HG02943 (cell line): ENCODE data around the gene FAXC.
"Not testable (repeated sequence)": the region's sequence is repeated elsewhere in the genome, so short reads cannot be mapped to it uniquely, and the experiment has no call there.

Experiments
- ATAC-seq: cut with Tn5 transposase; IDR thresholded peaks from one replicate; pipeline ENCODE4 v1.9.1; 2021; ENCODE audit warnings: mild to moderate bottlenecking, low read depth, moderate library complexity; ENCODE audit not compliant: unreplicated experiment

The FAXC gene

GRCh38 chr6:99344289-99344688 is 5.2 kb downstream of the FAXC start:
- ATAC-seq: no peak

DNA sequence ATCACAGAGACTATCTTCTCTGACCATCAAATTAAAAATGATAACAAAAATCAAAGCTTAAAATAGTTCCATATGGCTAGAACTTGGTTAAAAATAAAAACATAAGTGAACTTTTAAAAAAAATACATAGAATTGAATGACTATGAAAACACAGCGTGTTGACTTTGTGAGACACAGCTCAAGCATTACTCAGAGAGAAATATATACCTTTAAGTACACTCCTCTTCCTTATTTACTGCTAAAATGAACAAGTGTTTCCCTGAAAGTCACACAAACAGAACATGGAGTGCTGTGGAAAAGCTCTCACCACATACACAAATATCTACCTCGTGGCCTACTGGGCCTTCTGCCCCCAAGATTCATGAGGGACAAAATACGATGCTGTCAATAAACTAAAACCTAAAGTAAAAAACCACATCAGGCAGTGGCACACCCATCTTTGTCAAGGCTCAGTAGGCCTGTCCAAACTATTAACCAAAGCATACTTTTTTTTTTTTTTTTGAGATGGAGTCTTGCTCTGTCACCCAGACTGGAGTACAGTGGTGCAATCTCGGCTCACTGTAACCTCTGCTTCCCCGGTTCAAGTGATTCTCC is 7.5 kb downstream of the FAXC start:
- ATAC-seq: no peak

- no peak for ATAC-seq
These were observed 11.3 kb downstream of the FAXC start for GRCh38 chr6:99338188-99338587.

- ATAC-seq: not testable (repeated sequence)
These were observed 14.2 kb downstream of the FAXC start for GRCh38 chr6:99335298-99335697.

GRCh38 chr6:99334526-99335127 is 14.8 kb downstream of the FAXC start:
- no peak for ATAC-seq

DNA sequence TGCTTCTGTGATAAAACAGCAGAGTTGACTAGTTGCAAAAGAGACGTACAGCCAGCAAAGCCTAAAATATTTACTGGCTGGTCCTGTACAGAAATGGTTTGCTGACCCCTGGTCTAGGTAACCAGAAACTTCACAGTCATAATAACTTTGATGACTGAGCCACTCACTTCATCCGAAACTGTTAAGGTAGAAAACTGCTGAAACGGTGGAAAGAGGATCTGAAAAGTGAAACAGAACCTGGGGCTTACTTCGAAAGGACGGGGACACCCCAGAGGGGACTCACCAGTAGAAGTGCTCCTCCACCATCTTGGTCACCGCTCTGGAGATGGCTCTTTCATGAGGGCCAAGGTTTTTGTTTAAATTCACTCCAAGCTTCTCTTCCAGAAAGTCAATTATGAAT is 16.4 kb downstream of the FAXC start:
- ATAC-seq: peak; percentile 94

DNA sequence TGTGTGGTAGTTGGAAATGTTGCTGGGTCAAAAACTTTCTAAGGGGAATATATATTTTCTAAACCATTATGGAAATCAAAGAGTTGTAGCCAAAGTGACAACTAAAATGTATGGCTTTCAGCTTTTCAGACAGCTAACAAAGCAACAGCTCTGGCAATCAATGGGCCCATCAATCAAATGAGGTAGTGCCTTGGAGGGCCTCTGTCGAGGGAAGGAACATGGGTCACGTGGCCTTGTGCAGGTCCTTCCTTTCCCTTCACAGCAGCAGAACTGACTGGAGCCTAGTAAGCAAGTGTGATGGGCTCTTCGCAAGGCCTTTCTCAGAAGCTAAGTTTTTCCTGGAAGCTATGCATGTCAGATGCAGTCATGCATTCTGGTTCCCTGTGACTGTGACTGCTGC is 17.9 kb downstream of the FAXC start:
- no peak for ATAC-seq

GRCh38 chr6:99330159-99330558 is 19.3 kb downstream of the FAXC start:
- peak; percentile 71 for ATAC-seq

- no peak for ATAC-seq
These were observed 24.5 kb downstream of the FAXC start for GRCh38 chr6:99324996-99325395.

GRCh38 chr6:99318566-99318965 is 30.9 kb downstream of the FAXC start:
- ATAC-seq: no peak

GRCh38 chr6:99312354-99312753 is 37.1 kb downstream of the FAXC start:
- ATAC-seq: no peak

DNA sequence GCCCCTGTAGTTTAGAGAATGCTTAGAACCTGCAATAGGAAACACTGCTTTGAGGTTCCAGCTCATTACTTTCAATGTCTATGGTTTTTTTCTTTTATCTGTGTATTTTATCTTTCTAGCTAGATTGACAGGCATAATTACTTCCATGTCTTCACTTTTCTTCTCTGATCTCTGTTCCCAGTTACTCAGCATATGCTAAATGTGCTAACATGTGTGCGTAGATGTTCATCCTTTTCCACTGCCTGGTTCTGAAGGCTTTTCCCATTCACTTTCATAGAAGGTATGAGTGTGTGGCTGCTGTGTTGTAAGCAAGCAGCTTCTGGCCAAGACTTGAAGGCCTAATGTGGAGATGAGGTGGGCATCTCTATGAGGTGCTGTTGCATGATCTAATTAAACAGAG is 38.9 kb downstream of the FAXC start:
- ATAC-seq: no peak

DNA sequence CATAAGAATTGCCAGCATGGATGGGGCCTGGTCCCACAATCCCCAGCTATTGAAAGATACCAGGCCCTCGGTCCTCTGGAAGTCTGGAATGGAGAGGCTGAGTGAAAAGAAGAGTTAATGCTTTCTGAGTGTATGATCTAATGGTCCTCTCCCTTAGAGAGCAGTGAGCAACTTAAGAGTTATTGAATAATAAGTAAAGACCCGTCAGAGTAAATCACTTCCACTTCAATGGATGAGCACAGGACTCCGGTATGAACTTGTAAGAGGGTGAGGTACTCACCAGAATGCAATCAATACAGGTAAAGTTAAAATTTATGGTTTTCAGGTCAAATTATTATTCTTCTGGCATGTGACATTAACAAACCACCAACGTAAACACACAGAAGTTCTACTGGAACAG is 39.9 kb downstream of the FAXC start:
- no peak for ATAC-seq

GRCh38 chr6:99308788-99309187 is 40.7 kb downstream of the FAXC start:
- no peak for ATAC-seq

DNA sequence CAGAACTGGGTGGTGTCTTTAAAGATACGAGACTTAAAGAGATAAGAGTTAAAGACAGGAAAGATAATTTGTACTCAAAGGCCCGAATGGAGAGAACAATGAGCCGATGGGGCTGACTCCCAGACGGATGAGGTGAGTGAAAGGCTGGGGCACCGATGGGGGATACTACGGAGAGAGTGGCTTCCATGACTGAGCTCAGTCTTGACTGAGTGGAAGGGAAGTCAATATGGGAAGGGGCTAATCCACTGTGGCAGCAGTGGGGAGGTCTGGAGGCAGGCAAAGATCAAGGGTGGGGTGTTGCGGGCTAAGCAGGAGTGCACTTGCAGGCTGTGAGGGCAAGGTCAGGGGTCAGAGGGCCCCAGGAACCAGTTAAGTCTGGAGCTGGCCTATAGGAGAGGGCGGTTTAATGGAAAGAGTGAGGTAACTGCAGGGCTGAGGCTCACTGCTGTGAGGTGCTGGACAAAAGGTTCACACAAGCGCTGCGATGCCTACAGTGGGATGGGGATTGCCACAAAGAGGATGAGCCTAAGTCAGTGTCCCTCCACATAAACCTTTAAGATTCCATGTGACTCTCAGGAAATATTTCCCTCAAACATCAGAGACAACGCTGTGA is 42.1 kb downstream of the FAXC start:
- no peak for ATAC-seq

DNA sequence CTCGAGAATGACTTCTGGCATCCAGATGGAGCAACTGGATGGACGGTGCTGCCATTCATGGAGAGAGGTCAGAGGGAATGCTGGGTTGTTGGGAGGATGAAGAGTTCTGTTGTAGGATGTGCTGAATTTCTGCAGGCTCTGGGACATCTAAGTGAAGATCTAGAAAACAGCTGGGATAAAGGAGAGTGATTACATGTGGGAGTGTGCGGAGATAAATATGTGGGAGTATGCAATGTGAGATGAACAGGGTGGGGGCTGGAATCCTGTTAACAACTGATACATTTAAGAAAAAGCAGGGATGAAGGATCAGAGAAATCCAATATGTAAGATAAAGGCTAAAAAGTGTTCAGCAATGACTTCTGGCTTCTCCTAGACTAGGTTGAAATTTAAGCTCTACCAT is 43.1 kb downstream of the FAXC start:
- ATAC-seq: no peak

GRCh38 chr6:99305021-99305554 is 44.4 kb downstream of the FAXC start:
- no peak for ATAC-seq

GRCh38 chr6:99297415-99297814 is 52.1 kb downstream of the FAXC start:
- ATAC-seq: no peak

DNA sequence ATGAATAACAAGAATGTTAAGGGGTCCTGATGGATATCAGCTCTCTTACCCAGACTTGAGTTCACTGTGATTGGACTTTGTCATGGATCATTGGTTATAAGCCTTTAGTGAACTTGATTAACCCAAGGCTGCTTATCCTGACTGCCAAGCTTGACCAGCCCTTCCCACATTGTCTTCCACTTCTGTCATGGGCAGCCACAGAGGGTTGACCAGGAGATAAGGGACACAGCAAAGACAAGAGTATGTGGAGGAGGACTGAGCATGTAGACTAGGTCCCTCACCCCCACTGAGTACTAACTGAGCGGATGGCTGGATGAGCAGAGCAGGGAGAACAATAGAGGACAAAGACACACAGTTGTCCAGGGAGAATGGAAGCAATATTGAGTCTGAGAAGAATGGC is 52.5 kb downstream of the FAXC start:
- ATAC-seq: no peak

DNA sequence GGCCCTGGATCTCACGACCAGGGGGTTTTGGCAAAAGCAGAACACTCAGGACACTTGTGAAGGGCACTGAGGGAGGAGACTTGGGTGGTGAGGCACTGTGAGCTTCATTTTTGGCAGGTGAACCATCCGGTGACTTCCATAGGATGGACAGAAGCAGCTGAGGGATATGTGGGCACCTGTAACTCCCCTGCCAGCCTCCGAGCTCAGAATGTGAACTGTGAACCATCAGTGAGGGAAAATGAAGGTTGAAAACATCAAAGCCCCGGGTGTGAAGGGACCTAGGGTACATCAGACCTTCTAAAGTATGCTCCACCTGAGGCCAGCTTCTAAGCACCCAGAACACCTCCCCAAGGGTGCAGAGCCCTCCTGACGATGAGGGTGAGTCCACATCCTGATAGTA is 53.2 kb downstream of the FAXC start:
- no peak for ATAC-seq

DNA sequence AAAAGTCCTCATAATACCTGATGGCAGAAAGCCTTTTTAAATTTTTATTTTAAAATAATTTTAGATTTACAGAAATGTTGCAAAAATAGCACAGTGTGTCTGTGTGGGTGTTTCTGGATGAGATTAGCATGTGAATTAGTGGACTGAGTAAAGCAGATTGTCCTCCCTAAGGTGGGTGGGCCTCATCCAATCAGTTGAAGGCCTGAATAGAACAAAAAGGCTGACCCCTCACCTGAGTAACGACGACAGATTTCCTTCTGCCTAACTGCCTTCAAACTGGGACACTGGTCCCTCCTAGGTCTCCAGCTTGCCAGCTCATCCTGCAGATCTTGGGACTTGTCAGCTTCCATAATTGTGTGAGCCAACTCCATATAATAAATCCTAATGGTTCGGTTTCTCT is 54.2 kb downstream of the FAXC start:
- ATAC-seq: no peak

GRCh38 chr6:99294786-99295185 is 54.7 kb downstream of the FAXC start:
- ATAC-seq: no peak
